Measurements from ENCODE around the gene PACS1.
"Not testable (repeated sequence)": the region's sequence is repeated elsewhere in the genome, so short reads cannot be mapped to it uniquely, and the experiment has no call there.

Gene PACS1

DNA sequence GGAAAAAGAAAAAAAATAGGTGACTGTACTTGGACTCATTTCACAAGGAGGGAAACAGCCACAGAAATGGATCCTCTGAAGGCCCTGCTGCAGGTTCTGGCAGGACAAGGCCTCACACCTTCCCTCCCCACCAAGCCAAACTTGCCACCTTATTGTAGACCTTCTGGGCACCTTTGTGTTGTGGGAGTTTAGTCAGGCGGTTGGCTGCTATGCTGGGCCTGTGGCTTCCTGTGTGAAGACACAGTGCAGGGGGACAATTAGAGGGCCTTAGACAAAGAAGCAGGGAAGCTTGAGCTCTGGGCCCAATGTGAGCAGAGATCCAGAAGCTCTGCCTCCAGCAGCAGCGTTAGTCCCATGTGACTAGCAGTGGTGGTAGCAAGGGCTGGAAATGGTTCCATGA is 202.5 kb downstream of the PACS1 start:
- 97% methylated on average over 2 of the region's 2 CpGs for WGBS
- Histone ChIP-seq H3K4me1 (ENCODE audit: insufficient read depth, low read length) (peaks cover 8% of the 10 kb centered on the region; the same call in 1 of the 2 replicates), H3K27me3 (ENCODE audit: insufficient read depth, low read length) (no peaks in the 10 kb centered on the region), H3K9ac (ENCODE audit: low read depth, low read length) (no peak overlapping the region), H3K36me3 (ENCODE audit: insufficient read depth, low read length) (peaks cover 39% of the 10 kb centered on the region), H3K4me3 (ENCODE audit: low read length) (no peak overlapping the region), H3K27ac (ENCODE audit: low read depth, low read length) (no peak overlapping the region), H3K9me3 (ENCODE audit: insufficient read depth, low read depth, low read length) (no peaks in the 10 kb centered on the region)

DNA sequence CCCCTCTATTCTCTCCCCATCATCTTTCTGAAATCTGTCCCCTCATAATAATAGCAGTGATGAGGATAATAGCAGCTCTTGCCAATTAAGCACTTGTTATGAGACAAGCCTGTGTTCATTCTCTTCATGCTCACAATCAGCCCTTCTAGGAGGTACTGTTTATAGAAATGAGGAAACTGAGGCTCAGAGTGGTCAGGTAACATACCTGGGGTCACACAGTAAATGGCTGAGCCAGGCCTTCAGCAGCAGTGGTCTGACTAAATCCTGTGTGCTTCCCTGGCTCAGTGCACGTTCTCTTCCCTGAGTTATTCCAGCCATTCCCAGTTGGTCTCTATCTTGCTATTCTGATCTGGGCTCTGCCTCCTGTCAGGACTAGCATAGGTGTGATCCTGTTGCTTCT is 204.1 kb downstream of the PACS1 start:
- H3K4me3 ChIP-seq (ENCODE audit: low read length): no peak overlapping the region
- H3K9me3 ChIP-seq (ENCODE audit: insufficient read depth, low read depth, low read length): no peaks in the 10 kb centered on the region
- no peaks in the 10 kb centered on the region for H3K27me3 ChIP-seq (ENCODE audit: insufficient read depth, low read length)
- WGBS: 85% methylated on average over 1 of the region's 1 CpG
- no peak overlapping the region for H3K9ac ChIP-seq (ENCODE audit: low read depth, low read length)
- peaks cover 8% of the 10 kb centered on the region; the same call in 1 of the 2 replicates for H3K4me1 ChIP-seq (ENCODE audit: insufficient read depth, low read length)
- peaks cover 39% of the 10 kb centered on the region for H3K36me3 ChIP-seq (ENCODE audit: insufficient read depth, low read length)
- no peak overlapping the region for H3K27ac ChIP-seq (ENCODE audit: low read depth, low read length)

DNA sequence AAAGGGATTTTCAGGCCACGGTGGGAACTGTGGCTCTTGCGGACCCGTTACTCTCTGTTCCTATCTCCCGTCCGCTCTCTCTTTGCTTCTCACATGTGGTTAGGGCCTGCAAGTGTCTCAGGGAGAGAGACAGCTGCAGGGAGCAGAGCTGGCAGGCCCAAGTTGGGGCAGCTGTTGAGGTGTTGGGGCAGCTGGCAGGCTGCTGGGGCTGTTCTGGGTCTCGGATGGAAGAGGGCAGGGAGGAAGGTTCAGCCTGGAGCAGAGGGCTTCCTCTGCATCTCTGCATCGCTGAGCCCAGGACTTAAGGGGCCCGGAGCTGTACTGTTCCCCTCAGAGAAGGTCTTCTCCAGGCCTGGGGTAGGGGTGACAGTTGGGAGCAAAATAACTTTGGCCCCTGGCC is 205.3 kb downstream of the PACS1 start:
- Histone ChIP-seq H3K27me3 (ENCODE audit: insufficient read depth, low read length) (no peaks in the 10 kb centered on the region), H3K36me3 (ENCODE audit: insufficient read depth, low read length) (peaks cover 39% of the 10 kb centered on the region), H3K4me1 (ENCODE audit: insufficient read depth, low read length) (no peaks in the 10 kb centered on the region), H3K9me3 (ENCODE audit: insufficient read depth, low read depth, low read length) (no peaks in the 10 kb centered on the region), H3K4me3 (ENCODE audit: low read length) (no peak overlapping the region), H3K9ac (ENCODE audit: low read depth, low read length) (no peak overlapping the region), H3K27ac (ENCODE audit: low read depth, low read length) (no peak overlapping the region)
- 94% methylated on average over 8 of the region's 8 CpGs for WGBS

DNA sequence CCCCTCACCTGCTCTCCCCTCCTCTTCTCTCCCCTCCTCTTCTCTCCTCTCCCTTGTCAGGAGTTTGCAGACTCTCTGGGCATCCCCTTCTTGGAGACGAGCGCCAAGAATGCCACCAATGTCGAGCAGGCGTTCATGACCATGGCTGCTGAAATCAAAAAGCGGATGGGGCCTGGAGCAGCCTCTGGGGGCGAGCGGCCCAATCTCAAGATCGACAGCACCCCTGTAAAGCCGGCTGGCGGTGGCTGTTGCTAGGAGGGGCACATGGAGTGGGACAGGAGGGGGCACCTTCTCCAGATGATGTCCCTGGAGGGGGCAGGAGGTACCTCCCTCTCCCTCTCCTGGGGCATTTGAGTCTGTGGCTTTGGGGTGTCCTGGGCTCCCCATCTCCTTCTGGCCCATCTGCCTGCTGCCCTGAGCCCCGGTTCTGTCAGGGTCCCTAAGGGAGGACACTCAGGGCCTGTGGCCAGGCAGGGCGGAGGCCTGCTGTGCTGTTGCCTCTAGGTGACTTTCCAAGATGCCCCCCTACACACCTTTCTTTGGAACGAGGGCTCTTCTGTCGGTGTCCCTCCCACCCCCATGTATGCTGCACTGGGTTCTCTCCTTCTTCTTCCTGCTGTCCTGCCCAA is 206.0 kb downstream of the PACS1 start:
- no peaks in the 10 kb centered on the region for H3K27me3 ChIP-seq (ENCODE audit: insufficient read depth, low read length)
- H3K27ac ChIP-seq (ENCODE audit: low read depth, low read length): no peak overlapping the region
- H3K9ac ChIP-seq (ENCODE audit: low read depth, low read length): no peak overlapping the region
- peaks cover 39% of the 10 kb centered on the region for H3K36me3 ChIP-seq (ENCODE audit: insufficient read depth, low read length)
- 92% methylated on average over 14 of the region's 14 CpGs for WGBS
- 0 out of 2 replicates have a peak, but pooled peaks cover 3% of the 10 kb centered on the region for H3K4me1 ChIP-seq (ENCODE audit: insufficient read depth, low read length)
- no peaks in the 10 kb centered on the region for H3K9me3 ChIP-seq (ENCODE audit: insufficient read depth, low read depth, low read length)
- H3K4me3 ChIP-seq (ENCODE audit: low read length): no peak overlapping the region

DNA sequence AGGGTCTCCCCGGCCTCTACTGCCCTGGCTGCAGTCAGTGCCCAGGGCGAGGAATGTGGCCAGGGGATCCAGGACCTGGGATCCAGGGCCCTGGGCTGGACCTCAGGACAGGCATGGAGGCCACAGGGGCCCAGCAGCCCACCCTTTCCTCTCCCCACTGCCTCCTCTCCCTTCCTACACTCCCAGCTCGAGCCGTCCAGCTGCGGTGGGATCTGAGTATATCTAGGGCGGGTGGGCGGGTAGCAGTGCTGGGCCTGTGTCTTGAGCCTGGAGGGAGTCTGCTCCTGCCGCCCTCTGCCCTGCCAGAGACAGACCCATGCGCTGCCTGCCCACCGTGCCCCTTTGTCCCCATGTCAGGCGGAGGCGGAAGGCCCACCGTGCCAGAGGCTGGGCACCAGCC is 206.5 kb downstream of the PACS1 start:
- WGBS: 93% methylated on average over 13 of the region's 13 CpGs
- not testable (repeated sequence) for H3K9ac ChIP-seq (ENCODE audit: low read depth, low read length); H3K4me3 ChIP-seq (ENCODE audit: low read length); H3K4me1 ChIP-seq (ENCODE audit: insufficient read depth, low read length); H3K27ac ChIP-seq (ENCODE audit: low read depth, low read length); H3K9me3 ChIP-seq (ENCODE audit: insufficient read depth, low read depth, low read length); H3K27me3 ChIP-seq (ENCODE audit: insufficient read depth, low read length)
- H3K36me3 ChIP-seq (ENCODE audit: insufficient read depth, low read length): peaks cover 38% of the 10 kb centered on the region

DNA sequence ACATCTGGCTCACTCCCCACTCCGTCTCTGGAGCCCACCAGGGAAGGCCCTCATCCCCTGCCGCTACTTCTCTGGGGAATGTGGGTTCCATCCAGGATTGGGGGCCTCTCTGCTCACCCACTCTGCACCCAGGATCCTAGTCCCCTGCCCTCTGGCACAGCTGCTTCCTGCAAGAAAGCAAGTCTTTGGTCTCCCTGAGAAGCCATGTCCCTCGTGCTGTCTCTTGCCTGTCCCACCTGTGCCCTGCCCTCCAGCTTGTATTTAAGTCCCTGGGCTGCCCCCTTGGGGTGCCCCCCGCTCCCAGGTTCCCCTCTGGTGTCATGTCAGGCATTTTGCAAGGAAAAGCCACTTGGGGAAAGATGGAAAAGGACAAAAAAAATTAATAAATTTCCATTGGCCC is 207.0 kb downstream of the PACS1 start:
- 88% methylated on average over 4 of the region's 4 CpGs for WGBS
- not testable (repeated sequence) for H3K4me1 ChIP-seq (ENCODE audit: insufficient read depth, low read length); H3K9me3 ChIP-seq (ENCODE audit: insufficient read depth, low read depth, low read length); H3K27me3 ChIP-seq (ENCODE audit: insufficient read depth, low read length); H3K27ac ChIP-seq (ENCODE audit: low read depth, low read length); H3K4me3 ChIP-seq (ENCODE audit: low read length); H3K9ac ChIP-seq (ENCODE audit: low read depth, low read length)
- peaks cover 33% of the 10 kb centered on the region for H3K36me3 ChIP-seq (ENCODE audit: insufficient read depth, low read length)

DNA sequence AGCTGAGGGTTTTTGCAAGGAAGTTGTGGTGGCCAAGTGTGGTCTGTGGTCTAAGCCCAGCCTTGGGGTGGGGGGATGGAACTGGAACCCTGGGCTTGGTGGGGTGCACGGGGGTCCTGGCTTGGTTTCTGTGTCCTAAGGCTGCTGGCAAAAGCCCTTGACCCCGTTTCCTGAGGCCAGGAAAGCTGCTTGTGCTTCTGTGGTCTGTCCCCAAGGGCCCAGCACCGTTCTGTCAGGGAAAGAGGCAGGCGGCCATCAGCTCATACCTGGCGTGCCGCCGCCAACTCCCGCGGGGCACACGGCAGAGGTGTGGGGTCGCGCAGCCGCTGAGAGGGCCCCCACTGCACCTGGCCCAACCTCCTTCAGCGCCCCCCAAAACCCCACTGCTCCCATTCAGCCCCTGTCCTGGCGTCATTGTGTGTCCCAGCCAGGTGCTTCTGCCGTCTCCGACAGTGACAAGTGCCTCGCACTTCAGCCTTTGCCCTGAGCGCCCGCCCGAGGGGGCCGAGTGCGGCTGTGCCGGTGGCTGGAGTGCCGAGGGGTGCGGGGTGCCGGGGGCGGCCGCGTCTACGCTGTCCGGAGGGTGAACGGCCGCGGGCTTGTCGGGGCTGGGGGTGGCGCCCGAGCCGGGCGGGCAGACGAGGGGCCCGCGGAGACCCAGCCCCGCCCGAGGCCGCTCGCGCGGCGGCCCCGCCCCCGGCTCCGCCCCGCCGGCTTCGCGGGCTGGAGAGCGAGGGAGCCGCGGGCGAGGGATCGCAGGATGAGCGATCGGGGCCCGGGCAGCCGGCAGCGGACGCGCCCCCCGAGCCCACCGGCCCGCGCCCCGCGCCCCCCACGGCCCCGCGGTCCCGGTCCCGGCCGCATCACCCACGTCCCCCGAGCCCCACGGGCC is 207.6 kb downstream of the PACS1 start, which contains the start of gene CNIH2:
TSS of gene CNIH2 (plus strand) at position 705 of the 892 bp plus-strand sequence. CDS start 282 bp downstream, outside the sequence.
- WGBS: 3% methylated on average over 84 of the region's 84 CpGs
- Histone ChIP-seq H3K27ac (ENCODE audit: low read depth, low read length) (no peak within 1 kb of the TSS), H3K4me3 (ENCODE audit: low read length) (peak within 1 kb of the TSS; percentile 56), H3K9me3 (ENCODE audit: insufficient read depth, low read depth, low read length) (no peaks in the 10 kb centered on the region), H3K9ac (ENCODE audit: low read depth, low read length) (peak within 1 kb of the TSS; percentile 37; the same call in 1 of the 2 replicates), H3K36me3 (ENCODE audit: insufficient read depth, low read length) (peaks cover 27% of the 10 kb centered on the region), H3K27me3 (ENCODE audit: insufficient read depth, low read length) (no peaks in the 10 kb centered on the region), H3K4me1 (ENCODE audit: insufficient read depth, low read length) (peaks cover 7% of the 10 kb centered on the region)

DNA sequence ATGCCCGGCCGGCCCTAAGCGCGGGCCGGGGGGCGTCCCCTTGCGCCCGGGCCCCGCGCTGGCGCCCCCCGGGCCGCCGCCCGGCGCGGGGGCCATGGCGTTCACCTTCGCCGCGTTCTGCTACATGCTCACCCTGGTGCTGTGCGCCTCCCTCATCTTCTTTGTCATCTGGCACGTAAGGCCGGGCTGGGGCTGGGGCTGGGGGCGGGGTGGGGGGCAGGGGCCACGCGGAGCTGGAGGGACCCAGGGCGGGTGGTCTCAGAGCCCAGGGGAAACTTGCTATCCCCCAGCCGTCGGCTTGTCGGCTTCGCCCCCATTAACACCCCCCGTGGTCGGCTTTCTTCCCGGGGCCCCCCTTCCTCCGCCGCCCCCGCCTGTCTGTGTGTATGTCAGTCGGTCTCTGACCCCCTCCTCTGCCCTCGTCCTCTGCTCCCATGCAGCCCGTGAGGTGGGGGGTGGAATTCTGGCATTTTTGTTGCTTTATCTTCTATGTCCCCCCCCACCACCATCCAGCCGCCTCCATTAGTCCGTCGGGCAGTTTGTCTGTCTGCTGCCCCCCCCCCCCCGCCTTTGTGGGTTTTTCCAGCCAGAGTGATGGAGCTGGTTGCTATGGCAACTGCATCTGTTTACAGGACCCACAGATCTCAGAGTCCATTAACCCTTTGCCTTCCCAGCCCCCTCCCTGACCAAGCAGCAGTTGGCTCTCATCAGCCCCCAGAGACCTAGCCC is 208.5 kb downstream of the PACS1 start:
- Histone ChIP-seq H3K9me3 (ENCODE audit: insufficient read depth, low read depth, low read length) (no peaks in the 10 kb centered on the region), H3K36me3 (ENCODE audit: insufficient read depth, low read length) (peaks cover 18% of the 10 kb centered on the region), H3K4me3 (ENCODE audit: low read length) (peak overlapping the region; percentile 53), H3K27me3 (ENCODE audit: insufficient read depth, low read length) (no peaks in the 10 kb centered on the region), H3K4me1 (ENCODE audit: insufficient read depth, low read length) (peaks cover 10% of the 10 kb centered on the region), H3K9ac (ENCODE audit: low read depth, low read length) (no peak overlapping the region), H3K27ac (ENCODE audit: low read depth, low read length) (no peak overlapping the region)
- under 1% methylated on average over 26 of the region's 45 CpGs for WGBS

DNA sequence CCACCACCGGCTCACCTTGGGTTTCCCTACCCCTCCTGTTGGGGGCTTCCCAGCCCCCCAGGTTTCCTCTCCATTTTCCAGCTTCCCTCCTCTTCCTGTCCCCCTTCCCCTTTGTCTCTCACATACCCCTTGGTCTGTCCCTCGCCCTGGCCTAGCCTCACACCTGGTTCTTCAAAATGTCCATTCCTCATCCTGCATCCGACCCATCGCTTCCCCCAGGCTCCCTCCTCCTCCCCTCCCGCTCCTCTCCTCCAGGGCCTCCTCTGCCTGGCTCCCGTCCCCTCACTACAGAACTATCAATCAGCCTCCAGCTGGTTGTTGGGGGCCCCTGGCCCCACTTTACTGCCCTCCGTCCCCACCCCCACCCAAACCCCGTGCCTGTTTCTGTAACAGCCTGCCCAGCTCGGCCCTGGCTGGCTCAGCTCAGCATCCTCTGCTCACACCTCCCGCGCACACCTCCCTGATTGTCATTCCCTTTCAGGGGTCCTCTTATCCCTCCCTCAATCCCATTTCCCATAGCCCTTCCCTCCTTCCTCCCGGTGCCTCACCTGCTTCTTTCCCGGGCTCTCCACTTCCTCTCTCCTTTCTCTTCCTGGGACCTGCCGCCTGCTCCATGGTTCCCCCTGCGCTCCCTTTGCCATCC is 209.1 kb downstream of the PACS1 start:
- Histone ChIP-seq H3K4me3 (ENCODE audit: low read length) (peak overlapping the region; percentile 53), H3K9ac (ENCODE audit: low read depth, low read length) (no peak overlapping the region)

DNA sequence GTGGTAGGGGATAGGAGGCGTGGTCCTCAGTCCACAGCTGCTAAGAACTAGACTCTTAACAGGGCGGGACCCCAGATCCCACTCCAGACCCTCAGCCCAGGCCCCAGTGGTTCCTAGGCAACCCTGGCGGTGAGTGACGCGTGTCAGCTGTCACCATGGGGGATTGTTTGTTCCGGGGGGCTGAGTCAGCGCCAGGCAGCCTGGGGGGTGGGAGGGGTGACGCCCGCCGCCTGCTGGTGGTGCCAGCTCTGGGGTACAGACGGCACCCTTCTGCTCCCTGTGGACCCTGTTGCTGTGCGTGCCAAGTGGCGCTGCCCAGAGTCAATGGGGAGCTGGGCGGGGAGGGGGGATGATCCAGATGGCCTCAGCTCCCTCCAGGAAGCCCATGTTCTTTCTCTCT is 210.4 kb downstream of the PACS1 start:
- Histone ChIP-seq H3K4me1 (ENCODE audit: insufficient read depth, low read length) (peaks cover 10% of the 10 kb centered on the region), H3K9ac (ENCODE audit: low read depth, low read length) (no peak overlapping the region), H3K4me3 (ENCODE audit: low read length) (no peak overlapping the region), H3K27me3 (ENCODE audit: insufficient read depth, low read length) (no peaks in the 10 kb centered on the region), H3K27ac (ENCODE audit: low read depth, low read length) (no peak overlapping the region), H3K36me3 (ENCODE audit: insufficient read depth, low read length) (peaks cover 7% of the 10 kb centered on the region), H3K9me3 (ENCODE audit: insufficient read depth, low read depth, low read length) (no peaks in the 10 kb centered on the region)
- WGBS: 49% methylated on average over 14 of the region's 14 CpGs

More for the DNA sequence above, 209.1 kb downstream of the PACS1 start:
- Histone ChIP-seq H3K27ac (ENCODE audit: low read depth, low read length) (no peak overlapping the region), H3K4me1 (ENCODE audit: insufficient read depth, low read length) (peaks cover 10% of the 10 kb centered on the region), H3K27me3 (ENCODE audit: insufficient read depth, low read length) (no peaks in the 10 kb centered on the region), H3K36me3 (ENCODE audit: insufficient read depth, low read length) (peaks cover 13% of the 10 kb centered on the region), H3K9me3 (ENCODE audit: insufficient read depth, low read depth, low read length) (no peaks in the 10 kb centered on the region)
- 35% methylated on average over 15 of the region's 15 CpGs for WGBS
